ENCODE measurements around the gene HGFAC. TPM values are rescaled to one million over a fixed set of nuclear protein-coding genes. Genes with fewer than 3 reads are reported as not detected.

HGFAC gene
- total RNA-seq, 1 experiment from 2014 or later, result 1.3 TPM

DNA sequence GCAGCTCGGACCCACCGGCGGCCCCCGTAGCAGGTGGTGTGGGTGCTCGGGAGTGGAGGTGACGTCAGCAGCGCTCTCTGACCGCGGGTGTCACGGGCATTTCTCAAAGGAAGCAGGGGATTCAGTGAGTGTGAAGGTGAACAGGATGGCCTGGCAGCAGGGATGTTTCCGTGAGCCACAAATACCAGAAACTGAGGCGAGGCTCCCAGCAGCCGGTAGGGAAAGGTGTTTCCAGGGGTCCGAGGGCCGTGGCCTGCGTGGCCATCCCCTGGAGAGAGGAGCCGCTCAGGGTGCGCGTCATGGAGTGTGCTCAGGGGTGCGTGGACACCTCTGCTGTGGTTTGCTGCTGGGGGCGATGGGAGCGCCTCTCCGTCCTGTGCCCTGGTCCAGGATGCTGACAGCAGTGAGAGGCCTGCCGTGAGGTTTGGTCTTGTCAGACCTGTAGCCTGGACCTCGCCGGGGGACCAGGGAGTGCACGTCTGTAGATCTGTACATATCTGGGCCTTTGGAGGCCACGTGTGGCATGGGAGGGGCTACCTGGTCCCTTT is 10.2 kb upstream of the HGFAC start:
- Histone ChIP-seq H3F3A (ENCODE audit: insufficient read depth, low read depth) (no peaks in the 10 kb centered on the region), H3K79me2 (ENCODE audit: low read depth) (no peaks in the 10 kb centered on the region), H3K27me3 (ENCODE audit: insufficient read depth, low read depth) (no peaks in the 10 kb centered on the region), H3K27ac (no peak overlapping the region), H3K4me3 (no peak overlapping the region), H3K9me3 (ENCODE audit: insufficient read depth, low read depth) (no peaks in the 10 kb centered on the region), H2AFZ (no peak overlapping the region), H3K9me2 (ENCODE audit: insufficient read depth) (no peaks in the 10 kb centered on the region), H3K4me1 (replicated peaks; ENCODE audit: insufficient read depth) (peaks cover under 1% of the 10 kb centered on the region; the same call in 1 of the 2 replicates), H4K20me1 (ENCODE audit: insufficient read depth) (no peaks in the 10 kb centered on the region), H3K4me2 (no peak overlapping the region), H3K36me3 (ENCODE audit: low read depth) (no peaks in the 10 kb centered on the region)
- no peak for DNase-seq
- intact Hi-C loops (cut with micrococcal nuclease; ENCODE audit: unreplicated experiment), result no loop called here
- no peak for TF ChIP-seq EZH2 (IDR thresholded peaks at IDR 0.05; ENCODE audit: low read depth)
- TF ChIP-seq, protein P1, sequence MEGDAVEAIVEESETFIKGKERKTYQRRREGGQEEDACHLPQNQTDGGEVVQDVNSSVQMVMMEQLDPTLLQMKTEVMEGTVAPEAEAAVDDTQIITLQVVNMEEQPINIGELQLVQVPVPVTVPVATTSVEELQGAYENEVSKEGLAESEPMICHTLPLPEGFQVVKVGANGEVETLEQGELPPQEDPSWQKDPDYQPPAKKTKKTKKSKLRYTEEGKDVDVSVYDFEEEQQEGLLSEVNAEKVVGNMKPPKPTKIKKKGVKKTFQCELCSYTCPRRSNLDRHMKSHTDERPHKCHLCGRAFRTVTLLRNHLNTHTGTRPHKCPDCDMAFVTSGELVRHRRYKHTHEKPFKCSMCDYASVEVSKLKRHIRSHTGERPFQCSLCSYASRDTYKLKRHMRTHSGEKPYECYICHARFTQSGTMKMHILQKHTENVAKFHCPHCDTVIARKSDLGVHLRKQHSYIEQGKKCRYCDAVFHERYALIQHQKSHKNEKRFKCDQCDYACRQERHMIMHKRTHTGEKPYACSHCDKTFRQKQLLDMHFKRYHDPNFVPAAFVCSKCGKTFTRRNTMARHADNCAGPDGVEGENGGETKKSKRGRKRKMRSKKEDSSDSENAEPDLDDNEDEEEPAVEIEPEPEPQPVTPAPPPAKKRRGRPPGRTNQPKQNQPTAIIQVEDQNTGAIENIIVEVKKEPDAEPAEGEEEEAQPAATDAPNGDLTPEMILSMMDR (conservative IDR thresholded peaks at IDR 0.05), result no peak
- ChIA-PET POLR2A (ENCODE audit: unreplicated experiment) (no interaction called here), CTCF (no interaction called here)
- BruUV-seq (replicated peaks), result no TSS peak

GRCh38 chr4:3432381-3432790 is 9.4 kb upstream of the HGFAC start:
- no peak for DNase-seq
- H3K36me3 ChIP-seq (ENCODE audit: low read depth), result no peaks in the 10 kb centered on the region
- no peak overlapping the region for H3K27ac ChIP-seq
- H3K9me2 ChIP-seq (ENCODE audit: insufficient read depth), result no peaks in the 10 kb centered on the region
- no peaks in the 10 kb centered on the region for H4K20me1 ChIP-seq (ENCODE audit: insufficient read depth)
- TF ChIP-seq, protein P1 (conservative IDR thresholded peaks at IDR 0.05), result no peak
- no peak for TF ChIP-seq EZH2 (IDR thresholded peaks at IDR 0.05; ENCODE audit: low read depth)
- no peak overlapping the region for H2AFZ ChIP-seq
- no peak overlapping the region for H3K4me2 ChIP-seq
- no peaks in the 10 kb centered on the region for H3K27me3 ChIP-seq (ENCODE audit: insufficient read depth, low read depth)
- H3K4me3 ChIP-seq, result no peak overlapping the region
- no peaks in the 10 kb centered on the region for H3K9me3 ChIP-seq (ENCODE audit: insufficient read depth, low read depth)
- ChIA-PET CTCF (interaction anchor here (0.6 kb wide), 1 partner anchor 22 kb away, joined by 7 read pairs; no protein-coding TSS in a partner anchor), POLR2A (ENCODE audit: unreplicated experiment) (no interaction called here)
- no TSS peak for BruUV-seq (replicated peaks)
- H3F3A ChIP-seq (ENCODE audit: insufficient read depth, low read depth), result no peaks in the 10 kb centered on the region
- H3K4me1 ChIP-seq (replicated peaks; ENCODE audit: insufficient read depth), result peaks cover 9% of the 10 kb centered on the region; the same call in 1 of the 2 replicates
- intact Hi-C loops (cut with micrococcal nuclease; ENCODE audit: unreplicated experiment), result no loop called here
- H3K79me2 ChIP-seq (ENCODE audit: low read depth), result no peaks in the 10 kb centered on the region

GRCh38 chr4:3433138-3433869 is 8.5 kb upstream of the HGFAC start:
- Histone ChIP-seq H4K20me1 (ENCODE audit: insufficient read depth) (no peaks in the 10 kb centered on the region), H3K4me3 (no peak overlapping the region), H3K36me3 (ENCODE audit: low read depth) (no peaks in the 10 kb centered on the region), H2AFZ (no peak overlapping the region), H3K27ac (no peak overlapping the region), H3K4me2 (no peak overlapping the region), H3F3A (ENCODE audit: insufficient read depth, low read depth) (no peaks in the 10 kb centered on the region), H3K9me3 (ENCODE audit: insufficient read depth, low read depth) (no peaks in the 10 kb centered on the region), H3K9me2 (ENCODE audit: insufficient read depth) (no peaks in the 10 kb centered on the region), H3K4me1 (replicated peaks; ENCODE audit: insufficient read depth) (peaks cover 10% of the 10 kb centered on the region; the same call in 1 of the 2 replicates), H3K27me3 (ENCODE audit: insufficient read depth, low read depth) (no peaks in the 10 kb centered on the region), H3K79me2 (ENCODE audit: low read depth) (no peaks in the 10 kb centered on the region)
- intact Hi-C loops (cut with micrococcal nuclease; ENCODE audit: unreplicated experiment), result no loop called here
- no TSS peak for BruUV-seq (replicated peaks)
- CTCF ChIA-PET, result no interaction called here
- no peak for DNase-seq
- TF ChIP-seq, protein P1 (conservative IDR thresholded peaks at IDR 0.05), result no peak
- TF ChIP-seq EZH2 (IDR thresholded peaks at IDR 0.05; ENCODE audit: low read depth), result no peak
- POLR2A ChIA-PET (ENCODE audit: unreplicated experiment), result no interaction called here

All from PC-9 (cell line).